ENCODE data around the gene SFI1. TPM values are rescaled to one million over a fixed set of nuclear protein-coding genes. Genes with fewer than 3 reads are reported as not detected.

Gene SFI1
- total and polyA plus RNA-seq, 2 donors (not counting 1 experiment from before 2014, with no cell fraction given), result 80.2 to 182 TPM

GRCh38 chr22:31567702-31568101 is 71.4 kb downstream of the SFI1 start:
- Histone ChIP-seq H4K20me1 (ENCODE audit: control insufficient read depth, insufficient read depth, low read length, poor library complexity, severe bottlenecking) (no peaks in the 10 kb centered on the region), H3K9ac (ENCODE audit: low read length) (no peak overlapping the region), H3K4me1 (ENCODE audit: control insufficient read depth in 2 of 2, insufficient read depth in 2 of 2, low read length in 2 of 2) (peaks cover 0 to 3% of the 10 kb centered on the region in 2 donors), H3K9me3 (ENCODE audit: control extremely low read depth in 1 of 3, control insufficient read depth in 2 of 3, insufficient read depth in 1 of 3, low read length in 2 of 3) (no peaks in the 10 kb centered on the region), H3K79me2 (ENCODE audit: control insufficient read depth, insufficient read depth, low read length) (peaks cover 8% of the 10 kb centered on the region), H3K27me3 (replicated peaks in 1 of 4; ENCODE audit: control extremely low read depth in 1 of 4, control insufficient read depth in 3 of 4, insufficient read depth in 4 of 4, low read length in 3 of 4) (no peaks in the 10 kb centered on the region), H3K4me2 (replicated peaks; ENCODE audit: low read depth, low read length, poor library complexity, severe bottlenecking) (no peak overlapping the region), H2AFZ (ENCODE audit: insufficient read depth, low read depth, low read length, poor library complexity, severe bottlenecking) (no peak overlapping the region), H3K27ac (ENCODE audit: low read length in 2 of 2) (no peak overlapping the region), H3K4me3 (ENCODE audit: control extremely low read depth in 1 of 5, extremely low read depth in 1 of 5, insufficient read depth in 1 of 5, low read depth in 2 of 5, low read length in 4 of 5) (no peak overlapping the region), H3K36me3 (replicated peaks in 1 of 2; ENCODE audit: control extremely low read depth in 1 of 2, control insufficient read depth in 1 of 2, extremely low read depth in 1 of 2, insufficient read depth in 2 of 2, low read length in 1 of 2) (peaks cover 3 to 12% of the 10 kb centered on the region in 2 experiments)
- peaks cover 4% of the 10 kb centered on the region for H3K4me1 Mint-ChIP-seq
- DNase-seq (no peak), ATAC-seq (ENCODE audit: low read depth) (no peak)
- no peaks in the 10 kb centered on the region for H3K27me3 Mint-ChIP-seq
- no peak for TF ChIP-seq EZH2 (IDR thresholded peaks at IDR 0.05; ENCODE audit: borderline replicate concordance, insufficient read depth, low read depth, low read length, poor library complexity, severe bottlenecking)
- TF ChIP-seq CTCF (IDR thresholded peaks at IDR 0.05), result no peak
- ChIA-PET POLR2A (no interaction called here), CTCF (interaction anchor here (0.7 to 1.6 kb wide), 3 partner anchors 11 to 87 kb away, joined by 3 to 6 read pairs (median 4); no protein-coding TSS in a partner anchor)
- no peak overlapping the region for H3K4me3 Mint-ChIP-seq
- intact Hi-C loops (cut with micrococcal nuclease), result loop anchor here (10.0 kb wide), 1 partner anchor 63 kb away; no protein-coding TSS in a partner anchor
- WGBS (ENCODE audit: insufficient coverage), result no CpG with 5 or more reads among the region's 2 CpGs
- H3K9me3 Mint-ChIP-seq (ENCODE audit: insufficient read depth), result no peaks in the 10 kb centered on the region
- H3K27ac Mint-ChIP-seq, result no peak overlapping the region

GRCh38 chr22:31569126-31569525 is 72.8 kb downstream of the SFI1 start:
- H3K9ac ChIP-seq (ENCODE audit: low read length), result no peak overlapping the region
- H3K4me3 Mint-ChIP-seq, result no peak overlapping the region
- no peak for TF ChIP-seq CTCF (IDR thresholded peaks at IDR 0.05)
- no peak for TF ChIP-seq EZH2 (IDR thresholded peaks at IDR 0.05; ENCODE audit: borderline replicate concordance, insufficient read depth, low read depth, low read length, poor library complexity, severe bottlenecking)
- no peaks in the 10 kb centered on the region for H3K9me3 ChIP-seq (ENCODE audit: control extremely low read depth in 1 of 3, control insufficient read depth in 2 of 3, insufficient read depth in 1 of 3, low read length in 2 of 3)
- no peak overlapping the region for H3K27ac ChIP-seq (ENCODE audit: low read length in 2 of 2)
- ChIA-PET POLR2A (interaction anchor here (0.7 kb wide), 1 partner anchor 165 kb away, joined by 3 read pairs; no protein-coding TSS in a partner anchor), CTCF (interaction anchor here (1.2 kb wide), 1 partner anchor 12 kb away, joined by 4 read pairs; no protein-coding TSS in a partner anchor)
- no peak overlapping the region for H3K4me2 ChIP-seq (replicated peaks; ENCODE audit: low read depth, low read length, poor library complexity, severe bottlenecking)
- no peaks in the 10 kb centered on the region for H3K9me3 Mint-ChIP-seq (ENCODE audit: insufficient read depth)
- no CpG with 5 or more reads among the region's 1 CpG for WGBS (ENCODE audit: insufficient coverage)
- DNase-seq (no peak), ATAC-seq (ENCODE audit: low read depth) (no peak)
- no peaks in the 10 kb centered on the region for H3K27me3 Mint-ChIP-seq
- H4K20me1 ChIP-seq (ENCODE audit: control insufficient read depth, insufficient read depth, low read length, poor library complexity, severe bottlenecking), result no peaks in the 10 kb centered on the region
- H3K79me2 ChIP-seq (ENCODE audit: control insufficient read depth, insufficient read depth, low read length), result peaks cover 8% of the 10 kb centered on the region
- H3K36me3 ChIP-seq (replicated peaks in 1 of 2; ENCODE audit: control extremely low read depth in 1 of 2, control insufficient read depth in 1 of 2, extremely low read depth in 1 of 2, insufficient read depth in 2 of 2, low read length in 1 of 2), result peaks cover 5 to 21% of the 10 kb centered on the region in 2 experiments
- no peak overlapping the region for H2AFZ ChIP-seq (ENCODE audit: insufficient read depth, low read depth, low read length, poor library complexity, severe bottlenecking)
- no peak overlapping the region for H3K4me3 ChIP-seq (ENCODE audit: control extremely low read depth in 1 of 5, extremely low read depth in 1 of 5, insufficient read depth in 1 of 5, low read depth in 2 of 5, low read length in 4 of 5)
- intact Hi-C loops (cut with micrococcal nuclease), result loop anchor here (10.0 kb wide), 1 partner anchor 64 kb away; no protein-coding TSS in a partner anchor
- H3K4me1 ChIP-seq (ENCODE audit: control insufficient read depth in 2 of 2, insufficient read depth in 2 of 2, low read length in 2 of 2), result peaks cover 0 to 3% of the 10 kb centered on the region in 2 donors
- peaks cover 4% of the 10 kb centered on the region for H3K4me1 Mint-ChIP-seq
- H3K27ac Mint-ChIP-seq, result no peak overlapping the region
- no peaks in the 10 kb centered on the region for H3K27me3 ChIP-seq (replicated peaks in 1 of 4; ENCODE audit: control extremely low read depth in 1 of 4, control insufficient read depth in 3 of 4, insufficient read depth in 4 of 4, low read length in 3 of 4)

All from B cell (primary cell).